SK-N-SH treated with all-trans-retinoic acid at 6 μM for 48 hours (cell line): ENCODE measurements around the gene S100A2.

ENCODE experiments used
- ATAC-seq: fragments of 200-7000 bp; cut with Tn5 transposase; 3 replicates; pipeline ENCODE4 v1.9.1; 2020; ENCODE audit warnings: mild to moderate bottlenecking, moderate library complexity
- ARNTL ChIP-seq: fragments of 450-650 bp; formaldehyde crosslinking; IDR thresholded peaks from 2 replicates; pipeline ENCODE4 v1.5.0; 2020; ENCODE audit warnings: low read depth, mild to moderate bottlenecking, moderate library complexity, borderline replicate concordance
- BACH2 ChIP-seq: fragments of 250-450 bp; sonication (Bioruptor Pico); IDR thresholded peaks from 2 replicates; pipeline ENCODE4 v1.9.0; 2021; ENCODE audit warnings: mild to moderate bottlenecking, borderline replicate concordance
- CREB5 ChIP-seq: fragments of 250-450 bp; sonication (Bioruptor Pico); IDR thresholded peaks from 2 replicates; pipeline ENCODE4 v1.5.1; 2020; ENCODE audit warnings: low read depth, mild to moderate bottlenecking, moderate library complexity
- CSDC2 ChIP-seq: fragments of 250-450 bp; sonication (Bioruptor Pico); IDR thresholded peaks from 2 replicates; pipeline ENCODE4 v1.5.0; 2020; ENCODE audit warnings: mild to moderate bottlenecking, moderate library complexity
- CSRNP3 ChIP-seq: fragments of 250-450 bp; sonication (Bioruptor Pico); IDR thresholded peaks from 2 replicates; pipeline ENCODE4 v1.5.1; 2021; ENCODE audit warnings: mild to moderate bottlenecking, moderate library complexity
- ESRRG ChIP-seq: fragments of 250-450 bp; sonication (Bioruptor Pico); IDR thresholded peaks from 2 replicates; pipeline ENCODE4 v1.6.1; 2021; ENCODE audit warnings: mild to moderate bottlenecking
- GLIS3 ChIP-seq: fragments of 250-450 bp; sonication (Bioruptor Pico); IDR thresholded peaks from 2 replicates; pipeline ENCODE4 v1.5.0; 2020; ENCODE audit warnings: mild to moderate bottlenecking, moderate library complexity
- ISL1 ChIP-seq: fragments of 250-450 bp; sonication (Bioruptor Pico); IDR thresholded peaks from 2 replicates; pipeline ENCODE4 v2.1.2; 2022; ENCODE audit warnings: mild to moderate bottlenecking, moderate library complexity
- OSR1 ChIP-seq: fragments of 250-450 bp; sonication (Bioruptor Pico); IDR thresholded peaks from 2 replicates; pipeline ENCODE4 v1.8.0; 2022; ENCODE audit warnings: moderate library complexity, mild to moderate bottlenecking, inconsistent platforms
- PATZ1 ChIP-seq: fragments of 250-450 bp; sonication (Bioruptor Pico); IDR thresholded peaks from 2 replicates; pipeline ENCODE4 v1.8.0; 2020; ENCODE audit warnings: mild to moderate bottlenecking, moderate library complexity, borderline replicate concordance
- POU6F1 ChIP-seq: fragments of 250-450 bp; sonication (Bioruptor Pico); IDR thresholded peaks from 2 replicates; pipeline ENCODE4 v1.8.0; 2021; ENCODE audit warnings: low read depth, mild to moderate bottlenecking, moderate library complexity, borderline replicate concordance
- PPARA ChIP-seq: fragments of 250-450 bp; sonication (Bioruptor Pico); IDR thresholded peaks from 2 replicates; pipeline ENCODE4 v1.5.0; 2020; ENCODE audit warnings: mild to moderate bottlenecking, borderline replicate concordance
- RARB ChIP-seq: fragments of 250-450 bp; sonication (Bioruptor Pico); IDR thresholded peaks from 2 replicates; pipeline ENCODE4 v1.8.0; 2021; ENCODE audit warnings: mild to moderate bottlenecking, moderate library complexity
- SNAI2 ChIP-seq: fragments of 250-450 bp; sonication (Bioruptor Pico); IDR thresholded peaks from 2 replicates; pipeline ENCODE4 v1.5.0; 2020; ENCODE audit warnings: mild to moderate bottlenecking, moderate library complexity
- TCF4 ChIP-seq: fragments of 250-450 bp; sonication (Bioruptor Pico); IDR thresholded peaks from 2 replicates; pipeline ENCODE4 v1.8.0; 2021; ENCODE audit warnings: mild to moderate bottlenecking, moderate library complexity, borderline replicate concordance
- TOX ChIP-seq: fragments of 250-450 bp; sonication (Bioruptor Pico); IDR thresholded peaks from 2 replicates; pipeline ENCODE4 v1.8.0; 2021; ENCODE audit warnings: mild to moderate bottlenecking, moderate library complexity, borderline replicate concordance
- TSHZ2 ChIP-seq: fragments of 250-450 bp; sonication (Bioruptor Pico); IDR thresholded peaks from 2 replicates; pipeline ENCODE4 v1.5.0; 2020; ENCODE audit warnings: mild to moderate bottlenecking, moderate library complexity
- ZC3H10 ChIP-seq: fragments of 250-450 bp; sonication (Bioruptor Pico); IDR thresholded peaks from 2 replicates; pipeline ENCODE4 v1.5.1; 2021; ENCODE audit warnings: mild to moderate bottlenecking, moderate library complexity
- ZFP3 ChIP-seq: fragments of 250-450 bp; sonication (Bioruptor Pico); IDR thresholded peaks from 2 replicates; pipeline ENCODE4 v1.5.0; 2020; ENCODE audit warnings: mild to moderate bottlenecking, moderate library complexity
- ZFP30 ChIP-seq: fragments of 450-650 bp; formaldehyde crosslinking; IDR thresholded peaks from 2 replicates; pipeline ENCODE4 v1.5.0; 2022; ENCODE audit warnings: mild to moderate bottlenecking, moderate library complexity
- ZNF565 ChIP-seq: fragments of 450-650 bp; formaldehyde crosslinking; conservative IDR thresholded peaks from 2 replicates; pipeline ENCODE4 v1.5.0; 2020; ENCODE audit warnings: low read depth, mild to moderate bottlenecking, moderate library complexity
- ZNF70 ChIP-seq: fragments of 450-650 bp; formaldehyde crosslinking; IDR thresholded peaks from 2 replicates; pipeline ENCODE4 v1.5.0; 2020; ENCODE audit warnings: mild to moderate bottlenecking, moderate library complexity
- ZNF8 ChIP-seq: fragments of 450-650 bp; formaldehyde crosslinking; IDR thresholded peaks from 2 replicates; pipeline ENCODE4 v1.5.0; 2020; ENCODE audit warnings: mild to moderate bottlenecking, moderate library complexity

The S100A2 gene

DNA sequence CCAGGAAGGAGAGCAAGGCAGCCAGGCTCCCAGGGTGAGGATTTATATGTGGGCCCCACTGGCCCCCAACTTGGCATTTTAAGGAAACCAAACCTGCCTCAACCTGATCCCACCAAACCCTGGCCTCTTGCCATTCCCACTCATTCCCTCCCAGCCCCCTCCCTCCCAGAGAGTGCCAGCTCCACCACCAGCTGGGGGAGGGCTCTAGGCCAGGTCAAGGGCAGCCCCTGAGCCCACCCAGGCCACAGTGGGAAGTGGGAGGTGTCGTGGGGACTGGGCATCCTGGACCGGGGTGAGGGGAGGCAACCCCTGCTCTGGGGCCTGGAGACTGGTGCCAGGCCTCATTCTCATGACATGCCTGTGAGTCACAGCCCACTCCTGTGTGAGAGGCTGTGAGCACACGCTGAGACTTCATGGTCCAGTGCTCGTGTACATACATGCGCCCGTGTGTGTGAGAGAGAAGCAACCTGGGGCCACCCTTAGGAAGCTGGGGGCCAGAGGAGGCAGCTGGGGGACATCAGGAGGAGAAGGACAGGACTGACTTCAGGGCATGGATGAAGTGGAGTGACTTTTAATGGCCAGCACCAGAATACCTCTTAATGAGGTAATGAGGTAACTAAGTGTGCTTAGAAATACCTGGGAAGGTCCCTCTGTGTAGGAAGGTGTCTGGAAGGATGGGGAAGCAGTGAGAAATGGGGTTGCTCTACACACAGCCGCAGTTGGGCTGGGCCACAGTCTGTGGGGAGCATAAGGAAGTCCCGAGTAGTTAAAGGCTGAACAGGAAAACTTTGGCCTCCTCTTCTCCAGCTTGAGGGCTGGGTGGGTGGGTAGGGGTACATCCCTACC is at the start of gene S100A2:
TSS of gene S100A2 (minus strand) at position 316 of the 846 bp plus-strand sequence. CDS start 1,967 bp downstream, outside the sequence.
- TF ChIP-seq GLIS3 (CRISPR knock-in tag): no peak
- TF ChIP-seq BACH2 (CRISPR knock-in tag): no peak
- no peak for TF ChIP-seq CREB5 (CRISPR knock-in tag)
- TF ChIP-seq TSHZ2: no peak
- no peak for TF ChIP-seq SNAI2 (CRISPR knock-in tag)
- 0 out of 2 replicates have a peak, but pooled peaks have one; percentile 72 for TF ChIP-seq ZNF565 (CRISPR knock-in tag)
- no peak for TF ChIP-seq ISL1
- no peak for TF ChIP-seq ZNF70 (CRISPR knock-in tag)
- TF ChIP-seq ZFP3 (CRISPR knock-in tag): peak; percentile 75
- TF ChIP-seq ESRRG: no peak
- no peak for TF ChIP-seq TCF4 (CRISPR knock-in tag)
- TF ChIP-seq OSR1 (CRISPR knock-in tag): peak; percentile 80
- no peak for TF ChIP-seq CSRNP3 (CRISPR knock-in tag)
- peak; percentile 38; the same call in 1 of the 2 replicates for TF ChIP-seq CSDC2 (CRISPR knock-in tag)
- TF ChIP-seq PPARA (CRISPR knock-in tag): no peak
- no peak for TF ChIP-seq ARNTL (CRISPR knock-in tag)
- no peak for TF ChIP-seq ZNF8 (CRISPR knock-in tag)
- no peak for TF ChIP-seq ZC3H10
- peak; percentile 60; the same call in 1 of the 2 replicates for TF ChIP-seq PATZ1 (CRISPR knock-in tag)
- peak; percentile 67; the same call in 1 of the 2 replicates for TF ChIP-seq TOX
- TF ChIP-seq ZFP30: no peak
- no peak for TF ChIP-seq RARB (CRISPR knock-in tag)
- TF ChIP-seq POU6F1 (CRISPR knock-in tag): peak; percentile 83; the same call in 1 of the 2 replicates
- ATAC-seq: peak; percentile 68

DNA sequence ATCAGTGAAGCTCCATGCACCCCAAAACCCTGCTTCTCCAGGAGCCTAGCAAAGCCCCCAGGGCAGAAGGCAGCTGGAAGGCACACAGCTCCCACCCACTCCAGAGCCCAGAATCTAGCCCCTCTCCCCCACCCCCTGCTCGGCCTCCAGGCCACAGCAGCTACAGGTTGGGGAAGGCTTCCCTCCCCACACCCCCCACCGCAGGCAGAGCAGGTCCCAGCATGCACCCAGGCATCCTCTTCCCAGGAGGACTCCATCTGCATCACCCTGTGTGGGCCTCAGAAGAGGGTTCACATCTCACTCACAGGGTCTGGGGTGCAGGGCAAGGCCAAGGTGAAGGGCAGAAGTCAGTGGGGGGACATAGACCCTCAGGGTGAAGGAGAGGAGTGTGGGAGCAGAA is 49.8 kb upstream of the S100A2 start:
- no peak for TF ChIP-seq PATZ1 (CRISPR knock-in tag)
- no peak for TF ChIP-seq ARNTL (CRISPR knock-in tag)
- no peak for TF ChIP-seq CSDC2 (CRISPR knock-in tag)
- no peak for TF ChIP-seq CREB5 (CRISPR knock-in tag)
- TF ChIP-seq ZFP3 (CRISPR knock-in tag): no peak
- TF ChIP-seq PPARA (CRISPR knock-in tag): no peak
- no peak for TF ChIP-seq ESRRG
- no peak for TF ChIP-seq CSRNP3 (CRISPR knock-in tag)
- TF ChIP-seq ZNF565 (CRISPR knock-in tag): no peak
- TF ChIP-seq GLIS3 (CRISPR knock-in tag): no peak
- no peak for TF ChIP-seq ISL1
- TF ChIP-seq TCF4 (CRISPR knock-in tag): no peak
- no peak for ATAC-seq
